K562 (cell line): ENCODE data around the gene VPS11. TPM values are rescaled to one million over a fixed set of nuclear protein-coding genes. Genes with fewer than 3 reads are reported as not detected.

Experiments used
- CHD2 ChIP-seq: IDR thresholded peaks from 2 replicates; pipeline ENCODE4 v1.6.1; 2011; ENCODE audit warnings: low read depth, low read length
- CHD4 ChIP-seq: fragments of 200-600 bp; sonication (generic); IDR thresholded peaks from 3 replicates; pipeline ENCODE4 v1.6.1; 2012; ENCODE audit warnings: low read depth, mild to moderate bottlenecking, mixed read lengths, low read length, inconsistent platforms; ENCODE audit not compliant: insufficient read depth, insufficient replicate concordance, poor library complexity, severe bottlenecking
- CXXC5 ChIP-seq: fragments of 250-450 bp; sonication (Bioruptor Pico); IDR thresholded peaks from 2 replicates; pipeline ENCODE4 v1.8.0; 2022; ENCODE audit warnings: inconsistent platforms, mild to moderate bottlenecking, moderate library complexity
- E2F8 ChIP-seq: fragments of 450-650 bp; IDR thresholded peaks from 2 replicates; pipeline ENCODE4 v1.7.1; 2018; ENCODE audit warnings: mild to moderate bottlenecking, low read depth; ENCODE audit not compliant: partially characterized antibody
- EGR1 ChIP-seq: fragments of 450-650 bp; conservative IDR thresholded peaks from 2 replicates; pipeline ENCODE4 v1.6.1; 2017; ENCODE audit warnings: mild to moderate bottlenecking
- ETS1 ChIP-seq: conservative IDR thresholded peaks from 2 replicates; pipeline ENCODE4 v1.6.1; 2011; ENCODE audit warnings: low read depth, mild to moderate bottlenecking, low read length; ENCODE audit not compliant: control insufficient read depth
- MYNN ChIP-seq, 2 experiments: sonication (generic); formaldehyde crosslinking in 1 of 2; IDR thresholded peaks; 2 replicates each; pipeline versions ENCODE4 v1.5.0 to v1.6.1; 2016 to 2020; ENCODE audit warnings: antibody characterized with exemption in 1 of 2, missing genetic modification reagents in 1 of 2
- NFATC3 ChIP-seq: fragments of 450-650 bp; IDR thresholded peaks from 2 replicates; pipeline ENCODE4 v1.6.1; 2017; ENCODE audit warnings: mild to moderate bottlenecking
- NONO ChIP-seq, 2 experiments: fragments of 200-400 bp in 1 of 2; fragments of 450-650 bp in 1 of 2; formaldehyde crosslinking in 1 of 2; IDR thresholded peaks; 2 replicates each; pipeline ENCODE4 v1.6.1; 2017; ENCODE audit warnings: low read depth in 2 of 2, mild to moderate bottlenecking in 2 of 2, moderate library complexity in 2 of 2, low read length in 1 of 2
- PHB ChIP-seq: fragments of 250-450 bp; sonication (Bioruptor Pico); IDR thresholded peaks from 2 replicates; pipeline ENCODE4 v1.5.0; 2021
- POLR2AphosphoS2 ChIP-seq: IDR thresholded peaks from 2 replicates; pipeline ENCODE4 v1.6.1; 2012; ENCODE audit warnings: low read length, improper control_type of control experiment
- RCOR1 ChIP-seq, 2 experiments: IDR thresholded peaks; 2 replicates each; pipeline ENCODE4 v1.6.1; 2012; ENCODE audit warnings: low read depth in 2 of 2, low read length in 2 of 2, borderline replicate concordance in 1 of 2, improper control_type of control experiment in 1 of 2
- TFAP4 ChIP-seq: sonication (generic); formaldehyde crosslinking; IDR thresholded peaks from 2 replicates; pipeline ENCODE4 v1.8.0; 2022; ENCODE audit warnings: missing genetic modification reagents, mild to moderate bottlenecking, moderate library complexity, borderline replicate concordance
- USF1 ChIP-seq: sonication (generic); formaldehyde crosslinking; IDR thresholded peaks from 2 replicates; pipeline ENCODE4 v1.9.0; 2022; ENCODE audit warnings: mild to moderate bottlenecking, missing genetic modification reagents
- ZBTB5 ChIP-seq: fragments of 450-650 bp; IDR thresholded peaks from 2 replicates; pipeline ENCODE4 v1.6.1; 2017; ENCODE audit warnings: antibody characterized with exemption
- ZNF174 ChIP-seq: fragments of 250-450 bp; sonication (Bioruptor Pico); IDR thresholded peaks from 2 replicates; pipeline ENCODE4 v1.4.0; 2020; ENCODE audit warnings: mild to moderate bottlenecking
- ZNF212 ChIP-seq: fragments of 450-650 bp; formaldehyde crosslinking; IDR thresholded peaks from 2 replicates; pipeline ENCODE4 v1.4.0; 2020; ENCODE audit warnings: mild to moderate bottlenecking
- ZNF436 ChIP-seq: fragments of 250-450, 450-650 bp; sonication (Bioruptor Pico); formaldehyde crosslinking; IDR thresholded peaks from 2 replicates; pipeline ENCODE4 v1.7.0; 2020; ENCODE audit warnings: mild to moderate bottlenecking
- polyA plus RNA-seq, 8 experiments: library from polyadenylated mRNA; depleted of rRNA in 4 of 8; stranded (reverse) in 5 of 8; unstranded in 3 of 8; fragments of >200 nt; fragmentation: Nextera tagmentation in 2 of 8; fragmentation: Illumina TruSeq in 1 of 8; extraction: Ambion mirVana in 2 of 8; extraction: Trizol in 1 of 8; gene quantifications; 2 replicates each; pipeline versions ENCODE4 v1.2.1 to v1.2.3, GENCODE V29; 2011 to 2014; ENCODE audit warnings: inconsistent platforms in 1 of 8, missing spikeins in 1 of 8
- total RNA-seq, 7 experiments: library from RNA; depleted of rRNA in 6 of 7; stranded (reverse); fragments of >200 nt in 6 of 7; fragmentation: Illumina TruSeq in 2 of 7; extraction: Trizol in 2 of 7; gene quantifications; 2 replicates each; pipeline versions ENCODE4 v1.2.1 to v1.2.3, GENCODE V29; 2011 to 2021; ENCODE audit warnings: low replicate concordance in 1 of 7

The VPS11 gene
- total and polyA plus RNA-seq, 9 of the 15 experiments (the other 6 are each of a cell fraction or from before 2014, with no cell fraction given): 14.1 to 35.5 (median 27.5) TPM

GRCh38 chr11:119093942-119094815 lies 26.6 kb downstream of the VPS11 start (continued):
- TF ChIP-seq TFAP4 (CRISPR knock-in tag) (peak; percentile 44), MYNN (IDR thresholded peaks at IDR 0.05) (peak; percentile 36), MYNN (CRISPR knock-in tag; IDR thresholded peaks at IDR 0.05) (no peak), CHD2 (0 out of 2 replicates have a peak, but pooled peaks have one; percentile 13), ZNF212 (peak; percentile 53; the same call in 1 of the 2 replicates), ZNF436 (CRISPR knock-in tag) (peak; percentile 1; the same call in 1 of the 2 replicates), CHD4 (no peak), E2F8 (peak; percentile 40), ZNF174 (CRISPR knock-in tag) (0 out of 2 replicates have a peak, but pooled peaks have one; percentile 41), CXXC5 (CRISPR knock-in tag) (peak; percentile 5; the same call in 1 of the 2 replicates), POLR2AphosphoS2 (peak; percentile 93), EGR1 (peak; percentile 16; the same call in 1 of the 2 replicates), ZBTB5 (no peak), PHB (CRISPR knock-in tag) (peak; percentile 48; the same call in 1 of the 2 replicates), RCOR1 (IDR thresholded peaks at IDR 0.05; ENCODE audit: borderline replicate concordance in 1 of 2, low read depth in 2 of 2, low read length in 2 of 2) (peak in 1 of 2 experiments; percentile 32; a peak in 1 of 4 replicates), USF1 (CRISPR knock-in tag) (0 out of 2 replicates have a peak, but pooled peaks have one; percentile 10), NONO (IDR thresholded peaks at IDR 0.05; ENCODE audit: low read depth in 2 of 2, low read length in 1 of 2) (0 out of 4 replicates have a peak, but pooled peaks of 1 of the 2 experiments have one; percentile 35), NFATC3 (0 out of 2 replicates have a peak, but pooled peaks have one; percentile 4), ETS1 (peak; percentile 10; the same call in 1 of the 2 replicates)
